ENCODE data around the gene VAMP5. TPM values are rescaled to one million over a fixed set of nuclear protein-coding genes. Genes with fewer than 3 reads are reported as not detected.

VAMP5 gene
- total RNA-seq, 1 experiment from 2014 or later: 0.40 TPM

DNA sequence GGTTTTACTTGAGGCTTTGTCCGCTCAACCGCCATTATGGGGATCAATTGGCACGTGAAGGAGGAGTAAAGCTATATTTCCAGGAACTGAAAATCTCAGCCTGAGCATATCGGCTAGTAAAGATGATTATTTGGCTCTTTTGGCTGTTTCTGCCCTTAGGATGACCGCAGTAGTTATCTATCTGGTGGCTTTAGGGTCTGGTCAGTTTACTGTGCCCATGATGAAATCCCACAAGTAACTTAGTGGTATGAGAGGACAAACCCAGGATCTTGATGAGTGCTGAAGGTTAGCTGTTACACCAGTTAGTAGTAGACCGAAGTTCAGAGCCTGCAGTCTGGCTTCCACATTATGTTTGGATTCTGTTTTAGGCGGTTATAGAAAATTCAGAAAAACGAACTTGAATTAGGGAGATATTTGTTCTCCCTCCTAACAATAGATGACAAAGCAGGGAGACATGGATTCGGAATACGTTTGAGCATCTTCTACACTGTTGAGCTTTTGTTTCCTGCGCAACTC is 44.0 kb upstream of the VAMP5 start:
- H3K79me2 ChIP-seq (ENCODE audit: low read length): peaks cover 74% of the 10 kb centered on the region
- H3K9me3 ChIP-seq (ENCODE audit: low read length): no peaks in the 10 kb centered on the region
- ChIA-PET POLR2A (ENCODE audit: unreplicated experiment) (interaction anchor here (0.6 to 3.5 kb wide), 2 partner anchors 36 to 72 kb away, joined by 3 to 27 read pairs; no protein-coding TSS in a partner anchor), CTCF (interaction anchor here (0.6 to 1.9 kb wide), 3 partner anchors 12 to 119 kb away, joined by 3 to 8 read pairs (median 4); no protein-coding TSS in a partner anchor)
- H3K36me3 ChIP-seq (ENCODE audit: low read depth, low read length): peaks cover 50% of the 10 kb centered on the region
- peaks cover 46% of the 10 kb centered on the region for H3F3A ChIP-seq (ENCODE audit: low read length, unreplicated experiment)
- ATAC-seq: no peak
- no peaks in the 10 kb centered on the region for H3K9me2 ChIP-seq (replicated peaks; ENCODE audit: low read length)
- no peak overlapping the region for H2AFZ ChIP-seq (ENCODE audit: low read length)
- TSS peak; percentile 30 for BruUV-seq (replicated peaks)
- peaks cover 47% of the 10 kb centered on the region for H3K4me1 ChIP-seq (ENCODE audit: insufficient read depth, low read length)
- intact Hi-C loops (cut with micrococcal nuclease): no loop called here
- peak overlapping the region; percentile 100 for H3K9ac ChIP-seq (ENCODE audit: low read length)
- DNase-seq: no peak
- peak overlapping the region; percentile 99 for H3K4me2 ChIP-seq (ENCODE audit: low read length)
- peak overlapping the region; percentile 95 for H3K4me3 ChIP-seq (ENCODE audit: low read length)
- H3K27ac ChIP-seq (ENCODE audit: low read length): peak overlapping the region; percentile 97
- peaks cover 55% of the 10 kb centered on the region for H4K20me1 ChIP-seq (ENCODE audit: low read length)
- TF ChIP-seq EZH2phosphoT487 (IDR thresholded peaks at IDR 0.05; ENCODE audit: borderline replicate concordance, low read length) (no peak), EZH2 (IDR thresholded peaks at IDR 0.05; ENCODE audit: low read length, unreplicated experiment) (no peak)
- TF ChIP-seq, protein P1, sequence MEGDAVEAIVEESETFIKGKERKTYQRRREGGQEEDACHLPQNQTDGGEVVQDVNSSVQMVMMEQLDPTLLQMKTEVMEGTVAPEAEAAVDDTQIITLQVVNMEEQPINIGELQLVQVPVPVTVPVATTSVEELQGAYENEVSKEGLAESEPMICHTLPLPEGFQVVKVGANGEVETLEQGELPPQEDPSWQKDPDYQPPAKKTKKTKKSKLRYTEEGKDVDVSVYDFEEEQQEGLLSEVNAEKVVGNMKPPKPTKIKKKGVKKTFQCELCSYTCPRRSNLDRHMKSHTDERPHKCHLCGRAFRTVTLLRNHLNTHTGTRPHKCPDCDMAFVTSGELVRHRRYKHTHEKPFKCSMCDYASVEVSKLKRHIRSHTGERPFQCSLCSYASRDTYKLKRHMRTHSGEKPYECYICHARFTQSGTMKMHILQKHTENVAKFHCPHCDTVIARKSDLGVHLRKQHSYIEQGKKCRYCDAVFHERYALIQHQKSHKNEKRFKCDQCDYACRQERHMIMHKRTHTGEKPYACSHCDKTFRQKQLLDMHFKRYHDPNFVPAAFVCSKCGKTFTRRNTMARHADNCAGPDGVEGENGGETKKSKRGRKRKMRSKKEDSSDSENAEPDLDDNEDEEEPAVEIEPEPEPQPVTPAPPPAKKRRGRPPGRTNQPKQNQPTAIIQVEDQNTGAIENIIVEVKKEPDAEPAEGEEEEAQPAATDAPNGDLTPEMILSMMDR (conservative IDR thresholded peaks at IDR 0.05; ENCODE audit: low read depth, low read length): no peak
- H3K27me3 ChIP-seq (ENCODE audit: low read length): no peaks in the 10 kb centered on the region

DNA sequence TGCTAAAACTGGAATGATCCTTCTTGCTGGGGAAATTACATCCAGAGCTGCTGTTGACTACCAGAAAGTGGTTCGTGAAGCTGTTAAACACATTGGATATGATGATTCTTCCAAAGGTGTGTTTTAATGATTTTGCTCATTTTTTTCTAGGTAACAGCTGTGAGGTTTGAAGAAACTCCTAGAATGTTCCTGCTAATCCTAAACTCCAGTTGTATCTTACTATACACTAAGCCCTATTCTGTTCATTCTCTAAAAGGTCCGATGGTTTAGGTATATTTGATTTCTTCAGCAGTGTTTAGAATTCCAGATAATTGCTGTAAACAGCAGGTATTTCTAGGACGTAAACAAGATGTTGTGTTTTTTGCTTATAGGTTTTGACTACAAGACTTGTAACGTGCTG is 43.0 kb upstream of the VAMP5 start:
- no peak for TF ChIP-seq EZH2 (IDR thresholded peaks at IDR 0.05; ENCODE audit: low read length, unreplicated experiment)
- TF ChIP-seq, protein P1 (conservative IDR thresholded peaks at IDR 0.05; ENCODE audit: low read depth, low read length): no peak
- no peak for TF ChIP-seq EZH2phosphoT487 (IDR thresholded peaks at IDR 0.05; ENCODE audit: borderline replicate concordance, low read length)
- Histone ChIP-seq H3F3A (ENCODE audit: low read length, unreplicated experiment) (peaks cover 56% of the 10 kb centered on the region), H3K4me2 (ENCODE audit: low read length) (peak overlapping the region; percentile 99), H3K9me2 (replicated peaks; ENCODE audit: low read length) (no peaks in the 10 kb centered on the region), H3K36me3 (ENCODE audit: low read depth, low read length) (peaks cover 58% of the 10 kb centered on the region), H4K20me1 (ENCODE audit: low read length) (peaks cover 63% of the 10 kb centered on the region), H3K9me3 (ENCODE audit: low read length) (no peaks in the 10 kb centered on the region), H3K4me1 (ENCODE audit: insufficient read depth, low read length) (peaks cover 36% of the 10 kb centered on the region), H3K27ac (ENCODE audit: low read length) (no peak overlapping the region), H3K79me2 (ENCODE audit: low read length) (peaks cover 68% of the 10 kb centered on the region), H3K4me3 (ENCODE audit: low read length) (peak overlapping the region; percentile 95), H3K9ac (ENCODE audit: low read length) (peak overlapping the region; percentile 100), H2AFZ (ENCODE audit: low read length) (no peak overlapping the region), H3K27me3 (ENCODE audit: low read length) (no peaks in the 10 kb centered on the region)
- POLR2A ChIA-PET (ENCODE audit: unreplicated experiment): interaction anchor here (3.5 kb wide), 1 partner anchor 37 kb away, joined by 27 read pairs; no protein-coding TSS in a partner anchor
- ATAC-seq (no peak), DNase-seq (no peak)
- CTCF ChIA-PET: interaction anchor here (0.6 kb wide), 1 partner anchor 61 kb away, joined by 3 read pairs; the partner anchor contains the start of gene TMEM150A
- BruUV-seq (replicated peaks): no TSS peak
- intact Hi-C loops (cut with micrococcal nuclease): no loop called here
